D721Med (cell line): ENCODE measurements around the gene SCGB1C2.

ENCODE experiments used
- DNase-seq: peaks from one replicate; pipeline ENCODE4 v3.0.0; 2011; ENCODE audit warnings: low spot score; ENCODE audit not compliant: insufficient read length
- FAIRE-seq: peaks from 2 replicates; lab custom pipeline; 2011; peaks lifted over from hg19 to GRCh38; lab: Jason Lieb, UNC
- CTCF ChIP-seq: IDR thresholded peaks from 2 replicates; pipeline ENCODE4 v1.5.1; 2012; ENCODE audit warnings: mild to moderate bottlenecking, control low read depth; ENCODE audit not compliant: insufficient read depth; ENCODE audit errors: missing control alignments

SCGB1C2 gene

GRCh38 chr17:152860-153420 lies 15.6 kb downstream of the SCGB1C2 start:
- no peak for TF ChIP-seq CTCF
- FAIRE-seq: no peak
- DNase-seq: no peak

DNA sequence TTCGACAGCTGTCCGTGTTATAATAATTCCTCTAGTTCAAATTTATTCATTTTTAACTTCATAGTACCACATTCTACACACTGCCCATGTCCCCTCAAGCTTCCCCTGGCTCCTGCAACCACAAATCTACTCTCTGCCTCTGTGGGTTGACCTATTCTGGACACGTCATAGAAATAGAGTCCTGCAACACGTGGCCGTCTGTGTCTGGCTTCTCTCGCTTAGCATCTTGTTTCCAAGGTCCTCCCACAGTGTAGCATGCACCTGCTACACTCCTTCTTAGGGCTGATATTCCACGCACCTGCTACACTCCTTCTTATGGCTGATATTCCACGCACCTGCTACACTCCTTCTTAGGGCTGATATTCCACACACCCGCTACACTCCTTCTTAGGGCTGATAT lies 16.5 kb downstream of the SCGB1C2 start:
- FAIRE-seq: no peak
- DNase-seq: no peak
- no peak for TF ChIP-seq CTCF

- FAIRE-seq (no peak), DNase-seq (no peak)
- TF ChIP-seq CTCF: no peak
Observed at GRCh38 chr17:155576-155975, 18.2 kb downstream of the SCGB1C2 start.

- DNase-seq: no peak
- no peak for TF ChIP-seq CTCF
- no peak for FAIRE-seq
Observed at GRCh38 chr17:156094-156621, 18.8 kb downstream of the SCGB1C2 start.

GRCh38 chr17:156946-157345 lies 19.6 kb downstream of the SCGB1C2 start:
- DNase-seq (no peak), FAIRE-seq (no peak)
- no peak for TF ChIP-seq CTCF

- no peak for DNase-seq
- FAIRE-seq: no peak
- no peak for TF ChIP-seq CTCF
Observed at GRCh38 chr17:157901-158300, 20.5 kb downstream of the SCGB1C2 start.

DNA sequence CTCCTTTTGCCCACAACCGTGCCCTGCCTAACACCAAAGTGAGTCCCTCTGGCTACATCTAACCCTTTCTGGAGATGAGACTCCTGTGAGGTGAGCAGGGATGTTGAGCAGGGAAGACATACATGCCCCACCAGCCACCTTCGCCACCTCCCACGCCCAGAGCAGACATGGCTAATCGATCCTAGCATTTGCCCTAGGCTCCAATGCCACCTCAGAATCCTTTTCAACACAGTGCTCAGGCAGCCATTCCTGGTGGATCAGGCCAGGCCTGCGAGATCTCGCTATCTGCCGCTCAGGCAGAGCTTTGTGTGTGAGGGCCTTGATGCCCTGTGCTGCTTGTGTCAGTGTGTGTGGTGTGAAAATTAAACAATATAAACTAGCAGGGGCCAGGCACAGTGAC lies 21.0 kb downstream of the SCGB1C2 start:
- FAIRE-seq (no peak), DNase-seq (no peak)
- no peak for TF ChIP-seq CTCF
